MM.1S (cell line): ENCODE results near the gene PTGER3.

Experiments used
- DNase-seq: peaks from one replicate; pipeline ENCODE4 v3.0.0-alpha.2; 2015
- H2AFZ ChIP-seq: fragments of 300-600 bp; sonication (generic); 2 replicates; pipeline ENCODE4 v1.6.0; 2016; ENCODE audit warnings: antibody characterized with exemption, low read length
- H3F3A ChIP-seq: fragments of 300-600 bp; sonication (generic); 2 replicates; pipeline ENCODE4 v1.6.1; 2016; ENCODE audit warnings: mild to moderate bottlenecking, antibody characterized with exemption, low read length, moderate library complexity, mixed read lengths; ENCODE audit not compliant: insufficient read depth
- H3K27ac ChIP-seq: fragments of 300-600 bp; sonication (generic); 2 replicates; pipeline ENCODE4 v1.5.1; 2016; ENCODE audit warnings: mild to moderate bottlenecking, low read length
- H3K27me3 ChIP-seq: fragments of 300-600 bp; sonication (generic); replicated peaks from 2 replicates; pipeline ENCODE4 v1.6.0; 2016; ENCODE audit warnings: low read length; ENCODE audit not compliant: insufficient read depth
- H3K36me3 ChIP-seq: fragments of 300-600 bp; sonication (generic); replicated peaks from 2 replicates; pipeline ENCODE4 v1.6.1; 2016; ENCODE audit warnings: mild to moderate bottlenecking, low read length, mixed read lengths; ENCODE audit not compliant: insufficient read depth
- H3K4me1 ChIP-seq: fragments of 300-600 bp; sonication (generic); 2 replicates; pipeline ENCODE4 v1.6.1; 2016; ENCODE audit warnings: low read length, mixed read lengths
- H3K4me2 ChIP-seq: fragments of 300-600 bp; sonication (generic); 2 replicates; pipeline ENCODE4 v1.6.0; 2016; ENCODE audit warnings: low read depth, low read length
- H3K4me3 ChIP-seq: fragments of 300-600 bp; sonication (generic); 2 replicates; pipeline ENCODE4 v1.5.1; 2016; ENCODE audit warnings: low read length, mixed read lengths
- H3K79me2 ChIP-seq: fragments of 300-600 bp; sonication (generic); 2 replicates; pipeline ENCODE4 v1.6.1; 2016; ENCODE audit warnings: mixed run types, low read length, mixed read lengths
- H3K9ac ChIP-seq: fragments of 300-600 bp; sonication (generic); 2 replicates; pipeline ENCODE4 v1.6.1; 2016; ENCODE audit warnings: low read length, mixed read lengths
- H3K9me2 ChIP-seq: fragments of 300-600 bp; sonication (generic); replicated peaks from 2 replicates; pipeline ENCODE4 v1.6.1; 2016; ENCODE audit warnings: mild to moderate bottlenecking, low read length, mixed read lengths; ENCODE audit not compliant: insufficient read depth
- H3K9me3 ChIP-seq: fragments of 300-600 bp; sonication (generic); replicated peaks from 2 replicates; pipeline ENCODE4 v1.6.1; 2016; ENCODE audit warnings: mild to moderate bottlenecking, low read length, mixed read lengths; ENCODE audit not compliant: insufficient read depth
- H4K20me1 ChIP-seq: fragments of 300-600 bp; sonication (generic); 2 replicates; pipeline ENCODE4 v1.6.1; 2016; ENCODE audit warnings: mild to moderate bottlenecking, low read length, moderate library complexity, mixed read lengths; ENCODE audit not compliant: insufficient read depth
- CTCF ChIP-seq: fragments of 300-600 bp; sonication (generic); IDR thresholded peaks from 2 replicates; pipeline ENCODE4 v1.5.1; 2016; ENCODE audit warnings: antibody characterized with exemption, low read length, mixed read lengths
- EZH2 ChIP-seq: fragments of 300-600 bp; sonication (generic); optimal IDR thresholded peaks from 2 replicates; pipeline ENCODE3; 2017; ENCODE audit warnings: low read depth, mild to moderate bottlenecking, antibody characterized with exemption, low read length, mixed read lengths
- EZH2phosphoT487 ChIP-seq: fragments of 300-600 bp; sonication (generic); IDR thresholded peaks from 2 replicates; pipeline ENCODE4 v1.6.1; 2018; ENCODE audit warnings: antibody characterized with exemption, low read length

The PTGER3 gene

GRCh38 chr1:71045463-71046028 lies 2.1 kb downstream of the PTGER3 start:
- Histone ChIP-seq H3K4me2 (no peak overlapping the region), H4K20me1 (no peaks in the 10 kb centered on the region), H3K79me2 (no peaks in the 10 kb centered on the region), H3K9me3 (no peaks in the 10 kb centered on the region), H3K27ac (no peak overlapping the region), H2AFZ (no peak overlapping the region), H3K4me1 (no peaks in the 10 kb centered on the region), H3K27me3 (no peaks in the 10 kb centered on the region; the same call in 1 of the 2 replicates), H3K36me3 (no peaks in the 10 kb centered on the region), H3K9ac (no peak overlapping the region), H3K9me2 (no peaks in the 10 kb centered on the region), H3K4me3 (no peak overlapping the region), H3F3A (no peaks in the 10 kb centered on the region)
- DNase-seq, result no peak
- no peak for TF ChIP-seq EZH2
- no peak for TF ChIP-seq EZH2phosphoT487
- no peak for TF ChIP-seq CTCF

- Histone ChIP-seq H3K9ac (no peak overlapping the region), H3K36me3 (no peaks in the 10 kb centered on the region), H3K4me3 (no peak overlapping the region), H3K27ac (no peak overlapping the region), H3K9me2 (no peaks in the 10 kb centered on the region), H3K4me1 (no peaks in the 10 kb centered on the region), H3K79me2 (no peaks in the 10 kb centered on the region), H3K4me2 (no peak overlapping the region), H4K20me1 (no peaks in the 10 kb centered on the region), H3F3A (no peaks in the 10 kb centered on the region), H2AFZ (no peak overlapping the region), H3K27me3 (no peaks in the 10 kb centered on the region; the same call in 1 of the 2 replicates), H3K9me3 (no peaks in the 10 kb centered on the region)
- TF ChIP-seq EZH2phosphoT487 (no peak), EZH2 (no peak), CTCF (no peak)
- no peak for DNase-seq
Observed at GRCh38 chr1:71044833-71045232, 2.8 kb downstream of the PTGER3 start.

GRCh38 chr1:71043065-71043464 lies 4.6 kb downstream of the PTGER3 start:
- H2AFZ ChIP-seq, result no peak overlapping the region
- no peak overlapping the region for H3K27ac ChIP-seq
- TF ChIP-seq EZH2phosphoT487 (no peak), EZH2 (no peak), CTCF (no peak)
- H3K4me2 ChIP-seq, result no peak overlapping the region
- H3K9me3 ChIP-seq, result no peaks in the 10 kb centered on the region
- H3K4me3 ChIP-seq, result no peak overlapping the region
- no peaks in the 10 kb centered on the region for H3K9me2 ChIP-seq
- H3F3A ChIP-seq, result no peaks in the 10 kb centered on the region
- no peaks in the 10 kb centered on the region for H3K79me2 ChIP-seq
- no peaks in the 10 kb centered on the region for H4K20me1 ChIP-seq
- no peak for DNase-seq
- peaks cover under 1% of the 10 kb centered on the region; the same call in 1 of the 2 replicates for H3K4me1 ChIP-seq
- no peak overlapping the region for H3K9ac ChIP-seq
- no peaks in the 10 kb centered on the region for H3K36me3 ChIP-seq
- no peaks in the 10 kb centered on the region; the same call in 1 of the 2 replicates for H3K27me3 ChIP-seq
